Body of pancreas (tissue), 4 donors: ENCODE measurements around the gene SCAPER. TPM values are rescaled to one million over a fixed set of nuclear protein-coding genes. Genes with fewer than 3 reads are reported as not detected.

ENCODE experiments used
- ATAC-seq: fragments of 150-250 bp; one replicate; pipeline ENCODE4 v1.9.1; 2016
- DNase-seq, 4 donors: peaks; one replicate each; pipeline ENCODE4 v3.0.0-alpha.2; 2019
- H3K27ac ChIP-seq, 4 donors: fragments of 200-600 bp; sonication (generic); 1 replicate in 3 of 4; 2 replicates in 1 of 4; pipeline versions ENCODE4 v1.5.1 to v1.6.1; 2016 to 2019; ENCODE audit warnings: mild to moderate bottlenecking in 1 of 4, mixed read lengths in 1 of 4, moderate library complexity in 1 of 4
- H3K27me3 ChIP-seq, 2 donors: fragments of 200-600 bp; sonication (generic); one replicate each; pipeline ENCODE4 v1.6.0; 2016; ENCODE audit warnings: mild to moderate bottlenecking in 1 of 2
- H3K36me3 ChIP-seq, 2 donors: fragments of 200-600 bp; sonication (generic); replicated peaks in 1 of 2; 2 replicates each; pipeline ENCODE4 v1.5.1; 2016; ENCODE audit warnings: low read depth in 2 of 2; ENCODE audit not compliant: insufficient read depth in 1 of 2
- H3K4me1 ChIP-seq: fragments of 200-600 bp; sonication (generic); one replicate; pipeline ENCODE4 v1.6.0; 2016
- H3K4me3 ChIP-seq, 2 donors: fragments of 200-600 bp; sonication (generic); 1 replicate in 1 of 2; 2 replicates in 1 of 2; pipeline ENCODE4 v1.5.1; 2016 to 2019
- H3K9me3 ChIP-seq, 3 donors: fragments of 200-600 bp; sonication (generic); 1 replicate in 2 of 3; 2 replicates in 1 of 3; pipeline ENCODE4 v1.5.1; 2016
- CTCF ChIP-seq, 7 experiments: fragments of 450-650 bp in 4 of 7; fragments of 200-600 bp in 3 of 7; sonication (generic) in 3 of 7; IDR thresholded peaks; one replicate each; pipeline ENCODE4 v1.5.1; 2016 to 2019; ENCODE audit warnings: antibody characterized with exemption in 7 of 7
- POLR2A ChIP-seq, 3 donors: fragments of 450-650 bp; IDR thresholded peaks; one replicate each; pipeline ENCODE4 v1.6.1; 2016; ENCODE audit warnings: antibody characterized with exemption in 3 of 3, mild to moderate bottlenecking in 2 of 3
- WGBS, 2 donors: methylation state at CpG; one replicate each; pipeline ENCODE4 v1.1.5; 2017; 5-methylcytosine and 5-hydroxymethylcytosine counted together
- intact Hi-C: fragments of 100-400 bp; cut with DNase I; formaldehyde crosslinking; loops from one replicate; pipeline ENCODE4 v1.15.1; 2023
- total RNA-seq, 2 donors: library from RNA; depleted of rRNA; stranded (reverse); fragments of >200 nt; gene quantifications; one replicate each; pipeline ENCODE4 v1.1.0, GENCODE V29; 2016

SCAPER gene
- total RNA-seq, 2 donors from 2014 or later, result 22.1 to 46.2 TPM

GRCh38 chr15:76776969-76777368, 128.2 kb downstream of the SCAPER start:
- no peaks in the 10 kb centered on the region for H3K27me3 ChIP-seq
- no peak overlapping the region for H3K4me3 ChIP-seq
- DNase-seq, result no peak
- no peak for ATAC-seq
- H3K4me1 ChIP-seq, result no peaks in the 10 kb centered on the region
- H3K36me3 ChIP-seq, result no peaks in the 10 kb centered on the region
- no peak overlapping the region for H3K27ac ChIP-seq
- intact Hi-C loops, result no loop called here
- TF ChIP-seq CTCF (IDR thresholded peaks at IDR 0.05), result no peak
- TF ChIP-seq POLR2A (IDR thresholded peaks at IDR 0.05), result no peak
- no peaks in the 10 kb centered on the region for H3K9me3 ChIP-seq

GRCh38 chr15:76776480-76776879, 128.7 kb downstream of the SCAPER start:
- intact Hi-C loops, result no loop called here
- TF ChIP-seq CTCF (IDR thresholded peaks at IDR 0.05), result no peak
- WGBS, 2 donors, result 86 to 88% methylated on average over 1 of the region's 1 CpG
- no peak overlapping the region for H3K4me3 ChIP-seq
- no peak for DNase-seq
- H3K9me3 ChIP-seq, result no peaks in the 10 kb centered on the region
- no peaks in the 10 kb centered on the region for H3K27me3 ChIP-seq
- ATAC-seq, result no peak
- no peak overlapping the region for H3K27ac ChIP-seq
- H3K36me3 ChIP-seq, result peaks cover 0 to 2% of the 10 kb centered on the region in 2 donors
- H3K4me1 ChIP-seq, result no peaks in the 10 kb centered on the region

- H3K36me3 ChIP-seq, result peaks cover 0 to 2% of the 10 kb centered on the region in 2 donors
- H3K9me3 ChIP-seq, result no peaks in the 10 kb centered on the region
- intact Hi-C loops, result no loop called here
- no peaks in the 10 kb centered on the region for H3K27me3 ChIP-seq
- TF ChIP-seq CTCF (IDR thresholded peaks at IDR 0.05) (no peak), POLR2A (IDR thresholded peaks at IDR 0.05) (no peak)
- 83 to 100% methylated on average over 1 of the region's 1 CpG for WGBS, 2 donors
- ATAC-seq (no peak), DNase-seq (no peak)
- no peaks in the 10 kb centered on the region for H3K4me1 ChIP-seq
- H3K4me3 ChIP-seq, result no peak overlapping the region
- H3K27ac ChIP-seq, result no peak overlapping the region
Observed at GRCh38 chr15:76773234-76773633, 131.9 kb downstream of the SCAPER start.

GRCh38 chr15:76772776-76773175, 132.4 kb downstream of the SCAPER start:
- Histone ChIP-seq H3K27ac (no peak overlapping the region), H3K36me3 (peaks cover 0 to 2% of the 10 kb centered on the region in 2 donors), H3K4me3 (no peak overlapping the region), H3K9me3 (no peaks in the 10 kb centered on the region), H3K4me1 (no peaks in the 10 kb centered on the region), H3K27me3 (no peaks in the 10 kb centered on the region)
- DNase-seq, result no peak
- WGBS, 2 donors, result 38 to 45% methylated on average over 1 of the region's 1 CpG
- TF ChIP-seq POLR2A (IDR thresholded peaks at IDR 0.05) (no peak), CTCF (IDR thresholded peaks at IDR 0.05) (no peak)
- no peak for ATAC-seq
- intact Hi-C loops, result no loop called here

- Histone ChIP-seq H3K4me1 (no peaks in the 10 kb centered on the region), H3K27ac (no peak overlapping the region), H3K4me3 (no peak overlapping the region), H3K9me3 (no peaks in the 10 kb centered on the region), H3K36me3 (peaks cover 13 to 16% of the 10 kb centered on the region in 2 donors), H3K27me3 (no peaks in the 10 kb centered on the region)
- 98 to 100% methylated on average over 2 to 3 of the region's 3 CpGs for WGBS, 2 donors
- intact Hi-C loops, result no loop called here
- no peak for ATAC-seq
- no peak for DNase-seq
- TF ChIP-seq POLR2A (IDR thresholded peaks at IDR 0.05) (no peak), CTCF (IDR thresholded peaks at IDR 0.05) (no peak)
Observed at GRCh38 chr15:76764004-76764403, 141.1 kb downstream of the SCAPER start.
